Smooth muscle cell of the brain vasculature (primary cell): Measurements from ENCODE around the gene LGALS12.
A peak's percentile ranks its signal among the peaks of the same experiment; 100 is the strongest.
"Not testable (repeated sequence)": the region's sequence is repeated elsewhere in the genome, so short reads cannot be mapped to it uniquely, and the experiment has no call there.

Experiments
- DNase-seq: peaks from one replicate; pipeline ENCODE4 v3.0.0-alpha.2; 2012; ENCODE audit warnings: low read depth, low spot score

LGALS12 gene

GRCh38 chr11:63532799-63533475 is 27.1 kb downstream of the LGALS12 start:
- DNase-seq, result no peak

GRCh38 chr11:63534076-63534475 is 28.2 kb downstream of the LGALS12 start:
- DNase-seq, result no peak

GRCh38 chr11:63534895-63535461 is 29.1 kb downstream of the LGALS12 start:
- no peak for DNase-seq

- no peak for DNase-seq
Measured at GRCh38 chr11:63535734-63536133, 29.9 kb downstream of the LGALS12 start.

GRCh38 chr11:63536669-63537292 is 30.9 kb downstream of the LGALS12 start, which contains the start of gene PLAAT4:
TSS of gene PLAAT4 (plus strand) at chr11:63536808. CDS start at chr11:63536869, 61 bp downstream.
- peak; percentile 51 for DNase-seq

- peak; percentile 90 for DNase-seq
Measured at GRCh38 chr11:63537293-63538101, 31.6 kb downstream of the LGALS12 start.

- DNase-seq, result not testable (repeated sequence)
Measured at GRCh38 chr11:63542506-63542905, 36.6 kb downstream of the LGALS12 start.

GRCh38 chr11:63543711-63544110 is 37.8 kb downstream of the LGALS12 start:
- no peak for DNase-seq

GRCh38 chr11:63547061-63547460 is 41.2 kb downstream of the LGALS12 start:
- DNase-seq, result no peak

- no peak for DNase-seq
Measured at GRCh38 chr11:63548178-63548577, 42.3 kb downstream of the LGALS12 start.

GRCh38 chr11:63549411-63549810 is 43.5 kb downstream of the LGALS12 start:
- DNase-seq, result no peak

- not testable (repeated sequence) for DNase-seq
Measured at GRCh38 chr11:63550156-63550700, 44.3 kb downstream of the LGALS12 start.

- DNase-seq, result no peak
Measured at GRCh38 chr11:63551091-63551888, 45.4 kb downstream of the LGALS12 start.

- no peak for DNase-seq
Measured at GRCh38 chr11:63551889-63552266, 46.0 kb downstream of the LGALS12 start.

GRCh38 chr11:63552921-63553320 is 47.0 kb downstream of the LGALS12 start:
- no peak for DNase-seq

GRCh38 chr11:63553759-63554158 is 47.9 kb downstream of the LGALS12 start:
- DNase-seq, result no peak

- no peak for DNase-seq
Measured at GRCh38 chr11:63554877-63555223, 49.0 kb downstream of the LGALS12 start.

- no peak for DNase-seq
Measured at GRCh38 chr11:63556404-63557013, 50.6 kb downstream of the LGALS12 start.

GRCh38 chr11:63557570-63557969 is 51.7 kb downstream of the LGALS12 start:
- no peak for DNase-seq

GRCh38 chr11:63558459-63559157 is 52.7 kb downstream of the LGALS12 start:
- DNase-seq, result no peak
